B cell (primary cell): ENCODE measurements around the gene NCAPG2. TPM values are rescaled to one million over a fixed set of nuclear protein-coding genes. Genes with fewer than 3 reads are reported as not detected.

ENCODE experiments used
- ATAC-seq: fragments of 200-7000 bp; cut with Tn5 transposase; one replicate; pipeline ENCODE4 v1.10.0; 2021; ENCODE audit warnings: low read depth, mild to moderate bottlenecking, moderate number of reproducible peaks, moderate library complexity
- CTCF ChIA-PET: fragments of 350-600 bp; sonication (Branson Sonifier 250); formaldehyde crosslinking; loops from one replicate; lab custom pipeline; 2021; ENCODE audit warnings: antibody characterized with exemption, inconsistent platforms; lab: Charles Lee
- POLR2A ChIA-PET: fragments of 350-600 bp; sonication (Branson Sonifier 250); formaldehyde crosslinking; loops from one replicate; lab custom pipeline; 2021; ENCODE audit warnings: antibody characterized with exemption; lab: Charles Lee
- DNase-seq: peaks from one replicate; pipeline ENCODE4 v3.0.0; 2013
- H2AFZ ChIP-seq: 2 replicates; pipeline ENCODE4 v1.6.1; 2012; ENCODE audit warnings: mild to moderate bottlenecking, low read depth, low read length; ENCODE audit not compliant: insufficient read depth, poor library complexity, severe bottlenecking
- H3K27ac ChIP-seq, 2 donors: 1 replicate in 1 of 2; 2 replicates in 1 of 2; pipeline ENCODE4 v1.5.1; 2012 to 2013; ENCODE audit warnings: low read length in 2 of 2, mild to moderate bottlenecking in 2 of 2, moderate library complexity in 1 of 2
- H3K27me3 ChIP-seq, 4 experiments: fragments of 200-600 bp in 1 of 4; sonication (generic) in 1 of 4; replicated peaks in 1 of 4; 1 replicate in 2 of 4; 2 replicates in 2 of 4; pipeline versions ENCODE4 v1.6.1 to v1.7.0; 2013 to 2016; ENCODE audit warnings: low read length in 3 of 4, mild to moderate bottlenecking in 2 of 4, mixed read lengths in 1 of 4, moderate library complexity in 1 of 4; ENCODE audit not compliant: insufficient read depth in 4 of 4, control insufficient read depth in 3 of 4; ENCODE audit errors: control extremely low read depth in 1 of 4
- H3K36me3 ChIP-seq, 2 experiments: replicated peaks in 1 of 2; 1 replicate in 1 of 2; 2 replicates in 1 of 2; pipeline versions ENCODE4 v1.6.1 to v1.7.1; 2013; ENCODE audit warnings: low read length in 1 of 2; ENCODE audit not compliant: insufficient read depth in 2 of 2, control insufficient read depth in 1 of 2; ENCODE audit errors: control extremely low read depth in 1 of 2, extremely low read depth in 1 of 2
- H3K4me1 ChIP-seq, 2 donors: fragments of 200-600 bp in 1 of 2; sonication (generic) in 1 of 2; 1 replicate in 1 of 2; 2 replicates in 1 of 2; pipeline versions ENCODE4 v1.5.1 to v1.6.1; 2013 to 2017; ENCODE audit warnings: low read length in 2 of 2; ENCODE audit not compliant: control insufficient read depth in 2 of 2, insufficient read depth in 2 of 2
- H3K4me2 ChIP-seq: replicated peaks from 2 replicates; pipeline ENCODE3; 2012; ENCODE audit warnings: mild to moderate bottlenecking, low read depth, low read length; ENCODE audit not compliant: poor library complexity, severe bottlenecking
- H3K4me3 ChIP-seq, 5 experiments: fragments of 200-600 bp in 1 of 5; sonication (generic) in 1 of 5; 1 replicate in 3 of 5; 2 replicates in 2 of 5; pipeline versions ENCODE4 v1.5.1 to v1.7.0; 2011 to 2016; ENCODE audit warnings: low read length in 4 of 5, mild to moderate bottlenecking in 4 of 5, low read depth in 2 of 5, control low read depth in 1 of 5, moderate library complexity in 1 of 5; ENCODE audit not compliant: insufficient read depth in 1 of 5; ENCODE audit errors: control extremely low read depth in 1 of 5, extremely low read depth in 1 of 5
- H3K79me2 ChIP-seq: fragments of 200-600 bp; sonication (generic); one replicate; pipeline ENCODE4 v1.6.0; 2016; ENCODE audit warnings: low read length; ENCODE audit not compliant: control insufficient read depth, insufficient read depth
- H3K9ac ChIP-seq: fragments of 200-600 bp; sonication (generic); 2 replicates; pipeline ENCODE4 v1.6.1; 2017; ENCODE audit warnings: mild to moderate bottlenecking, low read length, moderate library complexity
- H3K9me3 ChIP-seq, 3 donors: one replicate each; pipeline versions ENCODE4 v1.6.1 to v1.7.1; 2013; ENCODE audit warnings: low read length in 2 of 3; ENCODE audit not compliant: control insufficient read depth in 2 of 3, insufficient read depth in 1 of 3; ENCODE audit errors: control extremely low read depth in 1 of 3
- H4K20me1 ChIP-seq: 2 replicates; pipeline ENCODE4 v1.6.0; 2012; ENCODE audit warnings: mild to moderate bottlenecking, low read length; ENCODE audit not compliant: insufficient read depth, control insufficient read depth, poor library complexity, severe bottlenecking
- H3K27ac Mint-ChIP-seq: one replicate; pipeline ENCODE4 v1.8.0; 2021; ENCODE audit warnings: mixed read lengths
- H3K27me3 Mint-ChIP-seq: one replicate; pipeline ENCODE4 v1.8.0; 2021; ENCODE audit warnings: mixed read lengths
- H3K4me1 Mint-ChIP-seq: one replicate; pipeline ENCODE4 v1.8.0; 2021; ENCODE audit warnings: mixed read lengths
- H3K4me3 Mint-ChIP-seq: one replicate; pipeline ENCODE4 v1.8.0; 2021; ENCODE audit warnings: mixed read lengths
- H3K9me3 Mint-ChIP-seq: one replicate; pipeline ENCODE4 v1.8.0; 2022; ENCODE audit warnings: mixed read lengths; ENCODE audit not compliant: insufficient read depth
- EZH2 ChIP-seq: IDR thresholded peaks from 2 replicates; pipeline ENCODE4 v1.6.1; 2012; ENCODE audit warnings: borderline replicate concordance, low read depth, mild to moderate bottlenecking, moderate library complexity, low read length; ENCODE audit not compliant: insufficient read depth, poor library complexity, severe bottlenecking
- WGBS: methylation state at CpG from one replicate; pipeline ENCODE4 v1.1.5; 2013; ENCODE audit warnings: missing lambda C conversion rate; ENCODE audit not compliant: insufficient coverage; 5-methylcytosine and 5-hydroxymethylcytosine counted together
- intact Hi-C: fragments of 100-400 bp; cut with micrococcal nuclease; formaldehyde crosslinking; loops from one replicate; pipeline ENCODE4 v1.10.0; 2022
- polyA plus RNA-seq: library from polyadenylated mRNA; depleted of rRNA; stranded (reverse); fragments of >200 nt; gene quantifications from 2 replicates; pipeline ENCODE4 v1.2.3, GENCODE V29; 2012
- total RNA-seq, 2 donors: library from RNA; stranded (reverse); fragments of 120-200 nt in 1 of 2; gene quantifications; 1 replicate in 1 of 2; 2 replicates in 1 of 2; pipeline versions ENCODE4 v1.2.3 to v1.2.4, GENCODE V29; 2013 to 2022
- TF ChIP-seq, protein P1 (sequence below): fragments of 200-600 bp; IDR thresholded peaks from one replicate; pipeline ENCODE4 v1.8.0; 2022; ENCODE audit warnings: antibody characterized with exemption, mild to moderate bottlenecking

NCAPG2 gene
- total and polyA plus RNA-seq, 2 donors (not counting 1 experiment from before 2014, with no cell fraction given): 2.9 to 9.8 TPM

GRCh38 chr7:158592541-158592940, 112.1 kb downstream of the NCAPG2 start:
- Mint-ChIP-seq H3K27me3 (peaks cover 12% of the 10 kb centered on the region), H3K4me1 (no peaks in the 10 kb centered on the region), H3K9me3 (no peaks in the 10 kb centered on the region), H3K4me3 (no peak overlapping the region), H3K27ac (no peak overlapping the region)
- Histone ChIP-seq H4K20me1 (no peaks in the 10 kb centered on the region), H3K9ac (no peak overlapping the region), H3K9me3 (peaks cover 0 to 21% (median 0%) of the 10 kb centered on the region in 3 donors), H3K36me3 (no peaks in the 10 kb centered on the region), H3K4me1 (no peaks in the 10 kb centered on the region), H3K4me2 (no peak overlapping the region), H2AFZ (no peak overlapping the region), H3K79me2 (no peaks in the 10 kb centered on the region), H3K27ac (no peak overlapping the region), H3K4me3 (no peak overlapping the region), H3K27me3 (peaks cover 0 to 12% (median 5%) of the 10 kb centered on the region in 4 experiments)
- DNase-seq: no peak
- intact Hi-C loops: no loop called here
- TF ChIP-seq, protein P1, sequence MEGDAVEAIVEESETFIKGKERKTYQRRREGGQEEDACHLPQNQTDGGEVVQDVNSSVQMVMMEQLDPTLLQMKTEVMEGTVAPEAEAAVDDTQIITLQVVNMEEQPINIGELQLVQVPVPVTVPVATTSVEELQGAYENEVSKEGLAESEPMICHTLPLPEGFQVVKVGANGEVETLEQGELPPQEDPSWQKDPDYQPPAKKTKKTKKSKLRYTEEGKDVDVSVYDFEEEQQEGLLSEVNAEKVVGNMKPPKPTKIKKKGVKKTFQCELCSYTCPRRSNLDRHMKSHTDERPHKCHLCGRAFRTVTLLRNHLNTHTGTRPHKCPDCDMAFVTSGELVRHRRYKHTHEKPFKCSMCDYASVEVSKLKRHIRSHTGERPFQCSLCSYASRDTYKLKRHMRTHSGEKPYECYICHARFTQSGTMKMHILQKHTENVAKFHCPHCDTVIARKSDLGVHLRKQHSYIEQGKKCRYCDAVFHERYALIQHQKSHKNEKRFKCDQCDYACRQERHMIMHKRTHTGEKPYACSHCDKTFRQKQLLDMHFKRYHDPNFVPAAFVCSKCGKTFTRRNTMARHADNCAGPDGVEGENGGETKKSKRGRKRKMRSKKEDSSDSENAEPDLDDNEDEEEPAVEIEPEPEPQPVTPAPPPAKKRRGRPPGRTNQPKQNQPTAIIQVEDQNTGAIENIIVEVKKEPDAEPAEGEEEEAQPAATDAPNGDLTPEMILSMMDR: no peak
- no peak for TF ChIP-seq EZH2
- WGBS: 80% methylated on average over 1 of the region's 1 CpG
- ATAC-seq: no peak
- POLR2A ChIA-PET: no interaction called here
- CTCF ChIA-PET: no interaction called here

DNA sequence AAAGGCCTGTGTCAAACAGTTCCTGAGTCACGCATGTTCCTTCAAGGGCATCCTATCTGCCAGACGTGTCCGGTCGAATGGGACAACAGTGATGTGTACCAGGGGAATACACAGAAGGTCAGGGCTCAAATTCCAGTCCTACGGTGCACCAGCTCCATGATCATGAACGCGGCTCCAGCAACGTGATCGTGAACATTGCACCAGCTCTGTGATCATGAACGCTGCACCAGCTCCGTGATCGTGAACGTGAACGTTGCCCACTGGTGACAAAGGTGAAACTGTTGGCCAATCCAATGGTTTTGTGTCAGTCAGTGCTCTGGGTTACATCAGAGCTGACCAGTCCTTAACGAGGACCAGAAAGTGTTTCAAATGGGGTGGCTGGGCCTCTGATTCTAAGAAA, 112.7 kb downstream of the NCAPG2 start:
- ATAC-seq (no peak), DNase-seq (no peak)
- intact Hi-C loops: no loop called here
- Histone ChIP-seq H3K79me2 (no peaks in the 10 kb centered on the region), H3K36me3 (no peaks in the 10 kb centered on the region), H3K9me3 (peaks cover 0 to 21% (median 0%) of the 10 kb centered on the region in 3 donors), H2AFZ (no peak overlapping the region), H3K9ac (no peak overlapping the region), H3K4me2 (no peak overlapping the region), H3K27me3 (peaks cover 0 to 12% (median 5%) of the 10 kb centered on the region in 4 experiments), H4K20me1 (no peaks in the 10 kb centered on the region), H3K4me3 (no peak overlapping the region), H3K27ac (no peak overlapping the region), H3K4me1 (no peaks in the 10 kb centered on the region)
- H3K27me3 Mint-ChIP-seq: peaks cover 12% of the 10 kb centered on the region
- no peak overlapping the region for H3K4me3 Mint-ChIP-seq
- WGBS: 94% methylated on average over 15 of the region's 15 CpGs
- H3K27ac Mint-ChIP-seq: no peak overlapping the region
- CTCF ChIA-PET: no interaction called here
- no peaks in the 10 kb centered on the region for H3K4me1 Mint-ChIP-seq
- H3K9me3 Mint-ChIP-seq: no peaks in the 10 kb centered on the region
- TF ChIP-seq, protein P1: no peak
- no peak for TF ChIP-seq EZH2
- POLR2A ChIA-PET: no interaction called here
